Lung (tissue), 12 donors: ENCODE results near the gene SMURF1. TPM values are rescaled to one million over a fixed set of nuclear protein-coding genes. Genes with fewer than 3 reads are reported as not detected.

Experiments
- ATAC-seq: fragments of 200-7000 bp; cut with Tn5 transposase; one replicate; pipeline ENCODE4 v1.9.1; 2020; ENCODE audit warnings: moderate number of reproducible peaks; ENCODE audit not compliant: insufficient read depth, low FRiP score
- DNase-seq, 3 donors: peaks; one replicate each; pipeline ENCODE4 v3.0.0-alpha.2; 2013 to 2017
- H3K27ac ChIP-seq, 2 donors: one replicate each; pipeline ENCODE4 v1.5.1; 2013; ENCODE audit warnings: mild to moderate bottlenecking in 2 of 2, moderate library complexity in 2 of 2, control low read depth in 1 of 2, inconsistent platforms in 1 of 2, low read depth in 1 of 2, low read length in 1 of 2
- H3K27me3 ChIP-seq, 3 donors: one replicate each; pipeline ENCODE4 v1.5.1; 2013; ENCODE audit warnings: low read length in 2 of 3; ENCODE audit not compliant: control insufficient read depth in 3 of 3, insufficient read depth in 3 of 3
- H3K36me3 ChIP-seq, 4 donors: one replicate each; pipeline ENCODE4 v1.5.1; 2013; ENCODE audit warnings: low read length in 4 of 4, mild to moderate bottlenecking in 1 of 4, moderate library complexity in 1 of 4; ENCODE audit not compliant: control insufficient read depth in 4 of 4, insufficient read depth in 4 of 4
- H3K4me1 ChIP-seq, 5 donors: one replicate each; pipeline ENCODE4 v1.5.1; 2013; ENCODE audit warnings: low read length in 5 of 5, mild to moderate bottlenecking in 2 of 5, moderate library complexity in 1 of 5; ENCODE audit not compliant: control insufficient read depth in 5 of 5, insufficient read depth in 5 of 5
- H3K4me3 ChIP-seq: one replicate; pipeline ENCODE4 v1.5.1; 2013; ENCODE audit warnings: mild to moderate bottlenecking, control low read depth, moderate library complexity
- H3K9ac ChIP-seq, 2 donors: one replicate each; pipeline ENCODE4 v1.5.1; 2013; ENCODE audit warnings: low read length in 2 of 2, control low read depth in 1 of 2; ENCODE audit not compliant: insufficient read depth in 1 of 2
- H3K9me3 ChIP-seq, 4 donors: one replicate each; pipeline ENCODE4 v1.5.1; 2013; ENCODE audit warnings: low read length in 3 of 4, mild to moderate bottlenecking in 1 of 4, moderate library complexity in 1 of 4; ENCODE audit not compliant: control insufficient read depth in 4 of 4, insufficient read depth in 3 of 4
- WGBS, 2 donors: extraction: QIAGEN DNeasy Blood & Tissue Kit; methylation state at CpG; one replicate each; pipeline ENCODE4 v1.1.7; 2013; 5-methylcytosine and 5-hydroxymethylcytosine counted together
- polyA plus RNA-seq, 2 donors: library from polyadenylated mRNA; stranded (reverse); fragments of 200-250 nt; gene quantifications; one replicate each; pipeline ENCODE4 v1.2.1, GENCODE V29; 2013
- total RNA-seq, 2 donors: library from RNA; depleted of rRNA in 1 of 2; stranded (reverse); fragments of >200 nt in 1 of 2; gene quantifications; one replicate each; pipeline ENCODE4 v1.2.1, GENCODE V29; 2014 to 2021
- TF ChIP-seq, protein P1 (sequence below): IDR thresholded peaks from 2 replicates; pipeline ENCODE4 v1.5.1; 2012; ENCODE audit warnings: mild to moderate bottlenecking; ENCODE audit errors: control extremely low read depth, extremely low read depth
- donor health status: control.
- donor health status: control.
- donor health status: Bipolar disorder and iron deficiency.
- donor health status: healthy.
- donor health status: DM: yes; HTN: yes; CAD: no.

SMURF1 gene
- total and polyA plus RNA-seq, 4 donors: 9.0 to 36.4 (median 21.5) TPM

DNA sequence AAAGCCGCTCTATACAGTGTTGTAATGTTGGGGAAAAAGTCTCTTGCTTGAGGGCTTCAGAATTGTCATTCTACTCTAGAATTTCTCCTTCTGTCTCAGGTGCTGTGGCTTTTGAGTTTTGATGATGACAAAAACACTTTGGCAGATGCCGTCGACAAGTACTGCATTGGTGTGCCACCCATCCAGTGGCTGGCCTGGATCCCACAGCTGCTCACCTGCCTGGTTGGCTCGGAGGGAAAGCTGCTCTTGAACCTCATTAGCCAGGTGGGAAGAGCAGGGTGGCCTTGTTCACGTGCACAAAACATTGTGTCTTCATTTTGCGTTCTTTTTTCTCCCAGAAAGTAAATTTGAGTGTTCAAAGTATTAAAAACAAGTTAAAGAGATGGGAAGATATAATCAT is 153.6 kb downstream of the SMURF1 start:
- peaks cover 0 to 4% (median under 1%) of the 10 kb centered on the region in 4 donors for H3K9me3 ChIP-seq
- H3K9ac ChIP-seq: no peak overlapping the region
- H3K4me1 ChIP-seq: no peaks in the 10 kb centered on the region
- H3K4me3 ChIP-seq: no peak overlapping the region
- no peak for ATAC-seq
- WGBS, 2 donors: 95 to 96% methylated on average over 6 of the region's 6 CpGs
- DNase-seq: no peak
- TF ChIP-seq, protein P1, sequence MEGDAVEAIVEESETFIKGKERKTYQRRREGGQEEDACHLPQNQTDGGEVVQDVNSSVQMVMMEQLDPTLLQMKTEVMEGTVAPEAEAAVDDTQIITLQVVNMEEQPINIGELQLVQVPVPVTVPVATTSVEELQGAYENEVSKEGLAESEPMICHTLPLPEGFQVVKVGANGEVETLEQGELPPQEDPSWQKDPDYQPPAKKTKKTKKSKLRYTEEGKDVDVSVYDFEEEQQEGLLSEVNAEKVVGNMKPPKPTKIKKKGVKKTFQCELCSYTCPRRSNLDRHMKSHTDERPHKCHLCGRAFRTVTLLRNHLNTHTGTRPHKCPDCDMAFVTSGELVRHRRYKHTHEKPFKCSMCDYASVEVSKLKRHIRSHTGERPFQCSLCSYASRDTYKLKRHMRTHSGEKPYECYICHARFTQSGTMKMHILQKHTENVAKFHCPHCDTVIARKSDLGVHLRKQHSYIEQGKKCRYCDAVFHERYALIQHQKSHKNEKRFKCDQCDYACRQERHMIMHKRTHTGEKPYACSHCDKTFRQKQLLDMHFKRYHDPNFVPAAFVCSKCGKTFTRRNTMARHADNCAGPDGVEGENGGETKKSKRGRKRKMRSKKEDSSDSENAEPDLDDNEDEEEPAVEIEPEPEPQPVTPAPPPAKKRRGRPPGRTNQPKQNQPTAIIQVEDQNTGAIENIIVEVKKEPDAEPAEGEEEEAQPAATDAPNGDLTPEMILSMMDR: no peak
- H3K27me3 ChIP-seq: no peaks in the 10 kb centered on the region
- H3K36me3 ChIP-seq: peaks cover 23 to 81% (median 61%) of the 10 kb centered on the region in 4 donors
- no peak overlapping the region for H3K27ac ChIP-seq

DNA sequence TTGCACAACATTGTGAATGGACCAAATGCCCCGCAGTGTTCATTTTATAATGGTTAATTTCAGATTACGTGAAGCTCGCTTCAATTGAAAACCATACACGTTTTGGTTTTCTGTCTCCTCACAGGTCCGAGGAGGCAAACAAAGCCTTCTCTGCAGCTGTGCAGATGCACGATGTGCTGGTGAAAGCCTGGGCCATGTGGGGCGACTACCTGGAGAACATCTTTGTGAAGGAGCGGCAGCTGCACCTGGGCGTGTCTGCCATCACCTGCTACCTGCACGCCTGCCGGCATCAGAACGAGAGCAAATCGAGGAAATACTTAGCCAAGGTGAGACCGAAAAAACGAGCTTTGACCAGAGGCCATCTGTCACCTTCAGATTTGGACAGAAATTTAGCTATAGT is 155.3 kb downstream of the SMURF1 start:
- Histone ChIP-seq H3K36me3 (peaks cover 33 to 79% (median 59%) of the 10 kb centered on the region in 4 donors), H3K9ac (no peak overlapping the region), H3K4me3 (no peak overlapping the region), H3K4me1 (no peaks in the 10 kb centered on the region), H3K27me3 (no peaks in the 10 kb centered on the region), H3K27ac (no peak overlapping the region), H3K9me3 (peaks cover 0 to 4% (median under 1%) of the 10 kb centered on the region in 4 donors)
- TF ChIP-seq, protein P1: no peak
- ATAC-seq (no peak), DNase-seq (no peak)
- 97 to 98% methylated on average over 15 of the region's 15 CpGs for WGBS, 2 donors

DNA sequence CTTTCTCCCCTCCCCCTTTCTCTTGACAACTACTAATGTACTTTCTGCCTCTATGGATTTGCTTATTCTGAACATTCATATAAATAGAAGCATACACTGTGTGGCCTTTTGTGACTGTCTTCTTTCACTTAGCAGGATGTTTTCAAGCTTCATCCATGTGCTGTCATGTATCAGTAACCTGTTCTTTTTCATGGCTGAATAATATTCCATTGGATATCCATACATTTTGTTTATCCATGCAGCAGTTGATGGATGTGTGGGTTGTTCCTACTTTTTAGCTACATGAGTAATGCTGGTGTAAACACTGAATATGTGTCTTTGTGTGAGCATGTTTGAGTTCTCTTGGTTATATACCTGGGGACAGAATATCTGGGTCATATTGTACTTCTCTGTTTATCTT is 158.0 kb downstream of the SMURF1 start:
- no peaks in the 10 kb centered on the region for H3K4me1 ChIP-seq
- H3K36me3 ChIP-seq: peaks cover 34 to 77% (median 57%) of the 10 kb centered on the region in 4 donors
- DNase-seq (no peak), ATAC-seq (no peak)
- no peak overlapping the region for H3K4me3 ChIP-seq
- TF ChIP-seq, protein P1: no peak
- no peak overlapping the region for H3K27ac ChIP-seq
- H3K9ac ChIP-seq: no peak overlapping the region
- peaks cover 0 to 4% (median under 1%) of the 10 kb centered on the region in 4 donors for H3K9me3 ChIP-seq
- H3K27me3 ChIP-seq: no peaks in the 10 kb centered on the region

DNA sequence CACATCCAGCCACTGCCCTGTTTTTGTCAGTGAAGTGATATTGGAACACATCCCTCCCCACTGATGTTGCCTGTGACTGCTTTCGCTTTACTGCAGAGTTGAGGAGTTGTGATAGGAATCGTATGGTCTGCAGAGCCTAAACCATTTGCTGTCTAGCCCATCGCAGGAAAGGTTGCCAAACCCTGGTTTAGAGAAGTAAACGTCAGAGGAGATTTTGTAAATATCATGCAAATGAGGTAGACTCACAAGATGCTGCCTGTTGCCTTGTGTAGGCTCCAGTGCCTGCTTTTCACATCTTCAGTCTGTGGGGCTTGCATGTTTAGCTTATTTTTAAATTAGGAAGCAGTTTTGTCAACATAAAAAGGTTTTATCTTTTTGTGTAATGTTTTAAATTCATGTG is 158.5 kb downstream of the SMURF1 start:
- Histone ChIP-seq H3K27me3 (no peaks in the 10 kb centered on the region), H3K4me3 (no peak overlapping the region), H3K9ac (no peak overlapping the region), H3K36me3 (peaks cover 36 to 79% (median 56%) of the 10 kb centered on the region in 4 donors), H3K4me1 (no peaks in the 10 kb centered on the region), H3K27ac (no peak overlapping the region), H3K9me3 (peaks cover 0 to 4% (median under 1%) of the 10 kb centered on the region in 4 donors)
- 43 to 69% methylated on average over 4 of the region's 4 CpGs for WGBS, 2 donors
- TF ChIP-seq, protein P1: no peak
- no peak for ATAC-seq
- no peak for DNase-seq
